IMR-90 (cell line): ENCODE data around the gene CERS6. TPM values are rescaled to one million over a fixed set of nuclear protein-coding genes. Genes with fewer than 3 reads are reported as not detected.

ENCODE experiments used
- ATAC-seq: fragments of 200-7000 bp; cut with Tn5 transposase; 2 replicates; pipeline ENCODE4 v1.9.1; 2020; ENCODE audit warnings: low read depth, mild to moderate bottlenecking, moderate library complexity
- BruUV-seq: library from RNA; stranded (reverse); fragments of 400-500 nt; replicated peaks from 2 replicates; lab custom pipeline; 2021; lab: Mats Ljungman, UMichigan
- CTCF ChIA-PET: fragments of 300-600 bp; formaldehyde crosslinking; extraction: SDS; loops from one replicate; lab custom pipeline; 2021; ENCODE audit warnings: antibody characterized with exemption; lab: Yijun Ruan, JAX
- POLR2A ChIA-PET: fragments of 300-600 bp; sonication (Branson Sonifier 250); formaldehyde crosslinking; loops from one replicate; lab custom pipeline; 2022; ENCODE audit warnings: antibody characterized with exemption; ENCODE audit not compliant: unreplicated experiment; lab: Charles Lee
- DNase-seq: peaks from one replicate; pipeline ENCODE4 v3.0.0; 2013
- H2AFZ ChIP-seq: replicated peaks from 2 replicates; pipeline ENCODE3; 2013; ENCODE audit warnings: low read length, mild to moderate bottlenecking; ENCODE audit not compliant: poor library complexity
- H2AK5ac ChIP-seq: 2 replicates; pipeline ENCODE4 v1.6.1; 2013; ENCODE audit warnings: low read depth, low read length, inconsistent platforms
- H2AK9ac ChIP-seq: replicated peaks from 2 replicates; pipeline ENCODE3; 2013; ENCODE audit warnings: mild to moderate bottlenecking, low read depth, low read length, moderate library complexity; ENCODE audit not compliant: poor library complexity
- H2BK120ac ChIP-seq: 2 replicates; pipeline ENCODE4 v1.6.1; 2013; ENCODE audit warnings: low read depth, low read length, inconsistent platforms
- H2BK15ac ChIP-seq: 3 replicates; pipeline ENCODE4 v1.6.1; 2013; ENCODE audit warnings: low read depth, low read length, inconsistent platforms
- H2BK20ac ChIP-seq: 2 replicates; pipeline ENCODE4 v1.6.1; 2013; ENCODE audit warnings: low read depth, mild to moderate bottlenecking, inconsistent platforms, low read length, moderate library complexity
- H2BK5ac ChIP-seq: 2 replicates; pipeline ENCODE4 v1.6.1; 2013; ENCODE audit warnings: mild to moderate bottlenecking, low read depth, low read length, inconsistent platforms; ENCODE audit not compliant: poor library complexity, severe bottlenecking
- H3K14ac ChIP-seq: replicated peaks from 2 replicates; pipeline ENCODE4 v1.6.1; 2013; ENCODE audit warnings: low read depth, low read length, inconsistent platforms
- H3K18ac ChIP-seq: 2 replicates; pipeline ENCODE4 v1.6.1; 2013; ENCODE audit warnings: low read depth, low read length, control low read depth
- H3K23ac ChIP-seq: 2 replicates; pipeline ENCODE4 v1.6.1; 2013; ENCODE audit warnings: low read depth, low read length, inconsistent platforms
- H3K27ac ChIP-seq: 2 replicates; pipeline ENCODE4 v1.5.1; 2013; ENCODE audit warnings: mild to moderate bottlenecking, control low read depth, low read length; ENCODE audit not compliant: insufficient read depth
- H3K27me3 ChIP-seq: 2 replicates; pipeline ENCODE4 v1.6.1; 2013; ENCODE audit warnings: low read length; ENCODE audit not compliant: control insufficient read depth, insufficient read depth
- H3K36me3 ChIP-seq: 2 replicates; pipeline ENCODE4 v1.6.1; 2013; ENCODE audit warnings: low read length, mixed read lengths; ENCODE audit not compliant: control insufficient read depth, insufficient read depth
- H3K4ac ChIP-seq: 2 replicates; pipeline ENCODE4 v1.6.1; 2013; ENCODE audit warnings: low read depth, low read length, inconsistent platforms
- H3K4me1 ChIP-seq: 2 replicates; pipeline ENCODE4 v1.6.1; 2013; ENCODE audit warnings: low read length, mixed read lengths; ENCODE audit not compliant: control insufficient read depth, insufficient read depth
- H3K4me2 ChIP-seq: 2 replicates; pipeline ENCODE4 v1.6.1; 2013; ENCODE audit warnings: low read depth, mild to moderate bottlenecking, control low read depth, low read length, moderate library complexity
- H3K4me3 ChIP-seq: 2 replicates; pipeline ENCODE4 v1.5.1; 2013; ENCODE audit warnings: low read depth, mild to moderate bottlenecking, control low read depth, low read length, moderate library complexity; ENCODE audit not compliant: insufficient read depth
- H3K56ac ChIP-seq: 2 replicates; pipeline ENCODE4 v1.6.1; 2013; ENCODE audit warnings: low read length, inconsistent platforms; ENCODE audit not compliant: insufficient read depth; ENCODE audit errors: extremely low read depth
- H3K79me1 ChIP-seq, 2 experiments: 2 replicates each; pipeline ENCODE4 v1.6.1; 2013; ENCODE audit warnings: low read length in 2 of 2, inconsistent platforms in 1 of 2, low read depth in 1 of 2
- H3K9ac ChIP-seq: 2 replicates; pipeline ENCODE4 v1.6.1; 2013; ENCODE audit warnings: low read depth, low read length, control low read depth
- H3K9me1 ChIP-seq: 2 replicates; pipeline ENCODE4 v1.6.1; 2013; ENCODE audit warnings: low read length, inconsistent platforms; ENCODE audit not compliant: insufficient read depth
- H3K9me3 ChIP-seq: 2 replicates; pipeline ENCODE4 v1.6.1; 2013; ENCODE audit warnings: low read length; ENCODE audit not compliant: control insufficient read depth, insufficient read depth
- H4K20me1 ChIP-seq: 2 replicates; pipeline ENCODE4 v1.6.1; 2013; ENCODE audit warnings: low read length, inconsistent platforms; ENCODE audit not compliant: insufficient read depth
- H4K5ac ChIP-seq: 2 replicates; pipeline ENCODE4 v1.6.1; 2013; ENCODE audit warnings: mild to moderate bottlenecking, low read depth, low read length, control low read depth
- H4K8ac ChIP-seq, 2 experiments: 2 replicates each; pipeline ENCODE4 v1.6.1; 2013; ENCODE audit warnings: low read depth in 2 of 2, low read length in 2 of 2, control low read depth in 1 of 2, inconsistent platforms in 1 of 2
- H4K91ac ChIP-seq: 2 replicates; pipeline ENCODE4 v1.6.1; 2013; ENCODE audit warnings: low read depth, low read length, inconsistent platforms; ENCODE audit not compliant: insufficient read depth
- BHLHE40 ChIP-seq: fragments of 150-350 bp; IDR thresholded peaks from 2 replicates; pipeline ENCODE4 v1.6.1; 2016; ENCODE audit warnings: mild to moderate bottlenecking, low read depth, low read length
- CEBPB ChIP-seq: IDR thresholded peaks from 2 replicates; pipeline ENCODE4 v1.6.1; 2012; ENCODE audit warnings: low read depth, low read length, improper control_type of control experiment
- CHD1 ChIP-seq: IDR thresholded peaks from 2 replicates; pipeline ENCODE4 v1.6.1; 2012; ENCODE audit warnings: low read depth, low read length, improper control_type of control experiment
- ELK1 ChIP-seq: fragments of 150-350 bp; IDR thresholded peaks from 2 replicates; pipeline ENCODE4 v1.6.1; 2016; ENCODE audit warnings: low read depth, mild to moderate bottlenecking, low read length, moderate library complexity, borderline replicate concordance
- FOS ChIP-seq: fragments of 150-350 bp; IDR thresholded peaks from 2 replicates; pipeline ENCODE4 v1.6.1; 2016; ENCODE audit warnings: low read depth, low read length
- MAFK ChIP-seq: IDR thresholded peaks from 2 replicates; pipeline ENCODE4 v1.6.1; 2012; ENCODE audit warnings: low read depth, low read length, improper control_type of control experiment
- MAZ ChIP-seq: IDR thresholded peaks from 2 replicates; pipeline ENCODE4 v1.6.1; 2012; ENCODE audit warnings: low read depth, mild to moderate bottlenecking, low read length, improper control_type of control experiment, moderate library complexity, borderline replicate concordance
- MXI1 ChIP-seq: IDR thresholded peaks from 2 replicates; pipeline ENCODE4 v1.6.1; 2012; ENCODE audit warnings: low read depth, mild to moderate bottlenecking, low read length, moderate library complexity, borderline replicate concordance
- NFE2L2 ChIP-seq: fragments of 150-350 bp; IDR thresholded peaks from 2 replicates; pipeline ENCODE4 v1.6.1; 2016; ENCODE audit warnings: low read depth, mild to moderate bottlenecking, low read length
- POLR2A ChIP-seq: IDR thresholded peaks from 2 replicates; pipeline ENCODE4 v1.6.1; 2012; ENCODE audit warnings: mild to moderate bottlenecking, low read depth, low read length
- RAD21 ChIP-seq: IDR thresholded peaks from 2 replicates; pipeline ENCODE4 v1.6.1; 2012; ENCODE audit warnings: low read length, improper control_type of control experiment
- RCOR1 ChIP-seq: IDR thresholded peaks from 2 replicates; pipeline ENCODE4 v1.6.1; 2012; ENCODE audit warnings: mild to moderate bottlenecking, low read length, improper control_type of control experiment; ENCODE audit not compliant: insufficient replicate concordance
- RFX5 ChIP-seq: IDR thresholded peaks from 2 replicates; pipeline ENCODE4 v1.8.0; 2012; ENCODE audit warnings: low read depth, mild to moderate bottlenecking, low read length, moderate library complexity
- SMC3 ChIP-seq: fragments of 150-350 bp; IDR thresholded peaks from 2 replicates; pipeline ENCODE4 v1.6.1; 2016; ENCODE audit warnings: low read depth, mild to moderate bottlenecking, antibody characterized with exemption, low read length, moderate library complexity
- WGBS, 2 experiments: methylation state at CpG; one replicate each; pipeline versions ENCODE4 v1.1.5 to v1.1.7; 2013; ENCODE audit warnings: missing lambda C conversion rate in 2 of 2; ENCODE audit not compliant: insufficient read length in 1 of 2; ENCODE audit errors: extremely low coverage in 2 of 2; 5-methylcytosine and 5-hydroxymethylcytosine counted together
- dilution Hi-C: fragments of 300-500 bp; cut with HindIII; formaldehyde crosslinking; loops from one replicate; pipeline ENCODE4 v1.14.3; 2018; ENCODE audit warnings: low sequenced_read_pairs; ENCODE audit not compliant: unreplicated experiment
- in situ Hi-C: fragments of 300-500 bp; cut with MboI; formaldehyde crosslinking; loops from 3 replicates; pipeline ENCODE4 v1.14.3; 2019; ENCODE audit warnings: low sequenced_read_pairs, inconsistent platforms, mixed read lengths
- intact Hi-C: fragments of 100-400 bp; cut with micrococcal nuclease; formaldehyde crosslinking; loops from 2 replicates; pipeline ENCODE4 v1.10.0; 2022
- polyA plus RNA-seq, 3 experiments: library from polyadenylated mRNA; depleted of rRNA; stranded (reverse); fragments of >200 nt; gene quantifications; 2 replicates each; pipeline ENCODE4 v1.2.3, GENCODE V29; 2012; ENCODE audit warnings: low replicate concordance in 1 of 3
- total RNA-seq: library from RNA; depleted of rRNA; stranded (reverse); fragments of >200 nt; gene quantifications from 2 replicates; pipeline ENCODE4 v1.2.3, GENCODE V29; 2012
- TF ChIP-seq, protein P1 (sequence below): conservative IDR thresholded peaks from 2 replicates; pipeline ENCODE4 v1.5.1; 2012; ENCODE audit warnings: mild to moderate bottlenecking, low read depth, low read length, improper control_type of control experiment

CERS6 gene
- total and polyA plus RNA-seq, 2 of the 4 experiments (the other 2 are of a cell fraction): 2.1 to 5.7 TPM

- Histone ChIP-seq H3K27ac (no peak overlapping the region), H4K91ac (no peak overlapping the region), H4K8ac (no peak overlapping the region), H3K9me3 (no peaks in the 10 kb centered on the region), H2BK120ac (no peak overlapping the region), H4K5ac (no peak overlapping the region), H3K14ac (no peak overlapping the region), H3K18ac (no peak overlapping the region), H2AFZ (no peak overlapping the region), H3K4me1 (no peaks in the 10 kb centered on the region; the same call in none of the 2 replicates), H3K23ac (no peak overlapping the region), H3K9ac (no peak overlapping the region), H3K56ac (no peak overlapping the region), H3K36me3 (no peaks in the 10 kb centered on the region), H2AK5ac (no peak overlapping the region), H2BK5ac (no peak overlapping the region), H2AK9ac (no peak overlapping the region), H3K79me1 (no peaks in the 10 kb centered on the region), H3K4ac (no peak overlapping the region), H3K4me3 (no peak overlapping the region), H3K9me1 (no peaks in the 10 kb centered on the region), H4K20me1 (no peaks in the 10 kb centered on the region), H2BK20ac (no peak overlapping the region), H3K27me3 (no peaks in the 10 kb centered on the region), H3K4me2 (no peak overlapping the region), H2BK15ac (no peak overlapping the region)
- dilution Hi-C loops: no loop called here
- ATAC-seq (no peak), DNase-seq (no peak)
- ChIA-PET CTCF (no interaction called here), POLR2A (no interaction called here)
- TF ChIP-seq MXI1 (no peak), MAFK (no peak), CEBPB (no peak), SMC3 (no peak), NFE2L2 (no peak), BHLHE40 (no peak), RAD21 (no peak), POLR2A (no peak), RCOR1 (no peak), RFX5 (no peak), CHD1 (no peak), MAZ (no peak), FOS (no peak), ELK1 (no peak)
- TF ChIP-seq, protein P1, sequence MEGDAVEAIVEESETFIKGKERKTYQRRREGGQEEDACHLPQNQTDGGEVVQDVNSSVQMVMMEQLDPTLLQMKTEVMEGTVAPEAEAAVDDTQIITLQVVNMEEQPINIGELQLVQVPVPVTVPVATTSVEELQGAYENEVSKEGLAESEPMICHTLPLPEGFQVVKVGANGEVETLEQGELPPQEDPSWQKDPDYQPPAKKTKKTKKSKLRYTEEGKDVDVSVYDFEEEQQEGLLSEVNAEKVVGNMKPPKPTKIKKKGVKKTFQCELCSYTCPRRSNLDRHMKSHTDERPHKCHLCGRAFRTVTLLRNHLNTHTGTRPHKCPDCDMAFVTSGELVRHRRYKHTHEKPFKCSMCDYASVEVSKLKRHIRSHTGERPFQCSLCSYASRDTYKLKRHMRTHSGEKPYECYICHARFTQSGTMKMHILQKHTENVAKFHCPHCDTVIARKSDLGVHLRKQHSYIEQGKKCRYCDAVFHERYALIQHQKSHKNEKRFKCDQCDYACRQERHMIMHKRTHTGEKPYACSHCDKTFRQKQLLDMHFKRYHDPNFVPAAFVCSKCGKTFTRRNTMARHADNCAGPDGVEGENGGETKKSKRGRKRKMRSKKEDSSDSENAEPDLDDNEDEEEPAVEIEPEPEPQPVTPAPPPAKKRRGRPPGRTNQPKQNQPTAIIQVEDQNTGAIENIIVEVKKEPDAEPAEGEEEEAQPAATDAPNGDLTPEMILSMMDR: no peak
- in situ Hi-C loops: no loop called here
- intact Hi-C loops: no loop called here
- BruUV-seq: no TSS peak
- no CpG with 5 or more reads among the region's 2 CpGs for WGBS, 2 experiments
Observed at GRCh38 chr2:168645696-168646338, 189.7 kb downstream of the CERS6 start.
